ENCODE measurements around the gene ENO1. TPM values are rescaled to one million over a fixed set of nuclear protein-coding genes. Genes with fewer than 3 reads are reported as not detected.
"Not testable (repeated sequence)": the region's sequence is repeated elsewhere in the genome, so short reads cannot be mapped to it uniquely, and the experiment has no call there.

Gene ENO1
- total and polyA plus RNA-seq, 7 experiments from 2014 or later, result 198 to 3,569 (median 434) TPM

DNA sequence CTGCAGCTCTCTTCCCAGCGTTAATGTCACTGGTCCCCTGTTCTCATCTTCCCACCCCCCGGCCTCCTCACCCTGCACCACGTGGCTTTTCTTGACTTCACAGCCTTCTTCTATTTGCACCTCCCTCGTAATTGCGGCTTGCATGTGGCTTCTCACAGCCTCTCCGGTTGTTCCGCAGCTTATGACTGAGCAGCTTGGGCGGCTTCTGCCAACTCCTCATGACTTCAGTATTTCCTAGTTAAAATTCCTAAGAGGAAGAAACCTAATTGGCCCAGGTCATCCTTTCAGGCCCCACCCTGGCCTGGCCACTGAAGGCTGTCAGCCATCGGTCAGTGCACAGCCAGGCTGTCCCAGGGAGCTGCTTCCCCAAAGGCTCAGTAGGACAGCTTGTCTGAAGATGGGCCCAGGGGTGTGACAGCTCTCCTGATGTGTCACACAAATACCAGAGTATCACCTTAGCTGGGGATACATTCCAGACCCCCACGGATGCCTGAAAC lies 52.5 kb downstream of the ENO1 start:
- H3K27ac ChIP-seq (ENCODE audit: low read depth, low read length), result no peak overlapping the region
- no peaks in the 10 kb centered on the region for H3K27me3 ChIP-seq (ENCODE audit: control insufficient read depth in 2 of 2, insufficient read depth in 2 of 2, low read length in 2 of 2)
- no peaks in the 10 kb centered on the region for H3K36me3 ChIP-seq (ENCODE audit: control insufficient read depth in 2 of 3, insufficient read depth in 3 of 3, low read length in 3 of 3)
- H3K9me3 Mint-ChIP-seq, result peaks cover 0 to 1% (median 0%) of the 10 kb centered on the region in 11 donors
- no peaks in the 10 kb centered on the region for H3K4me1 ChIP-seq (ENCODE audit: control insufficient read depth in 2 of 2, insufficient read depth in 2 of 2, low read length in 2 of 2)
- intact Hi-C loops (cut with micrococcal nuclease), result no loop called here
- H3K4me1 Mint-ChIP-seq, result peaks cover 7 to 15% (median 12%) of the 10 kb centered on the region in 7 donors
- ChIA-PET CTCF (no interaction called here), POLR2A (interaction anchor here (0.5 kb wide), 1 partner anchor 9 kb away, joined by 3 read pairs; the partner anchor contains the start of gene RERE)
- ATAC-seq (peak; percentile 22), DNase-seq (no peak)
- no peak overlapping the region for H3K4me3 ChIP-seq (ENCODE audit: low read length)
- H3K4me3 Mint-ChIP-seq, result no peak overlapping the region
- no peaks in the 10 kb centered on the region for H3K9me3 ChIP-seq (ENCODE audit: control insufficient read depth in 2 of 3, low read length in 3 of 3)
- no peaks in the 10 kb centered on the region for H3K36me3 Mint-ChIP-seq
- peaks cover 0 to 21% (median 0%) of the 10 kb centered on the region in 5 donors for H3K27me3 Mint-ChIP-seq
- H3K27ac Mint-ChIP-seq, result no peak overlapping the region

DNA sequence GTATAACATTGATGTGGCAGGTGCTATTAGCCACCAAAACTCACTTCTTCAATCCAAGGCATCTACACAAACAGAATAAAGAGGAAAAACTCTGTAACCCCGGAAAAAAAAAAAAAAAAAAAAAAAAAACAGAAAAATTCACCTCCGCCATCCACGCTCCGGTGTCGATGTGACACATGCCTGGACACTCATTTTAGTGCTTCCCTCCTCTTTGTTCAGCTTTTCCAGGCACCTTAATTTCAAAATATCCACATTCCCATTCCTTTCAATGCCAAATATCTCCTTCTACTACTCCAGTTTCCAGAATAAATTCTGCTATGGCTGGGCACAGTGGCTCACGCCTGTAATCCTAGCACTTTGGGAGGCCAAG lies 55.2 kb downstream of the ENO1 start:
- no peaks in the 10 kb centered on the region for H3K36me3 Mint-ChIP-seq
- no peaks in the 10 kb centered on the region for H3K9me3 Mint-ChIP-seq
- POLR2A ChIA-PET, result no interaction called here
- no peaks in the 10 kb centered on the region for H3K9me3 ChIP-seq (ENCODE audit: control insufficient read depth in 2 of 3, low read length in 3 of 3)
- no peak for ATAC-seq
- H3K36me3 ChIP-seq (ENCODE audit: control insufficient read depth in 2 of 3, insufficient read depth in 3 of 3, low read length in 3 of 3), result no peaks in the 10 kb centered on the region
- H3K27me3 Mint-ChIP-seq, result peaks cover 0 to 31% (median 0%) of the 10 kb centered on the region in 5 donors
- H3K4me3 Mint-ChIP-seq, result no peak overlapping the region
- H3K27ac ChIP-seq (ENCODE audit: low read depth, low read length), result no peak overlapping the region
- DNase-seq, result no peak
- CTCF ChIA-PET, result no interaction called here
- intact Hi-C loops (cut with micrococcal nuclease), result no loop called here
- H3K4me1 ChIP-seq (ENCODE audit: control insufficient read depth in 2 of 2, insufficient read depth in 2 of 2, low read length in 2 of 2), result peaks cover 0 to 4% of the 10 kb centered on the region in 2 donors
- no peaks in the 10 kb centered on the region for H3K27me3 ChIP-seq (ENCODE audit: control insufficient read depth in 2 of 2, insufficient read depth in 2 of 2, low read length in 2 of 2)
- H3K4me3 ChIP-seq (ENCODE audit: low read length), result no peak overlapping the region
- H3K4me1 Mint-ChIP-seq, result peaks cover 3 to 5% (median 4%) of the 10 kb centered on the region in 7 donors
- no peak overlapping the region for H3K27ac Mint-ChIP-seq

DNA sequence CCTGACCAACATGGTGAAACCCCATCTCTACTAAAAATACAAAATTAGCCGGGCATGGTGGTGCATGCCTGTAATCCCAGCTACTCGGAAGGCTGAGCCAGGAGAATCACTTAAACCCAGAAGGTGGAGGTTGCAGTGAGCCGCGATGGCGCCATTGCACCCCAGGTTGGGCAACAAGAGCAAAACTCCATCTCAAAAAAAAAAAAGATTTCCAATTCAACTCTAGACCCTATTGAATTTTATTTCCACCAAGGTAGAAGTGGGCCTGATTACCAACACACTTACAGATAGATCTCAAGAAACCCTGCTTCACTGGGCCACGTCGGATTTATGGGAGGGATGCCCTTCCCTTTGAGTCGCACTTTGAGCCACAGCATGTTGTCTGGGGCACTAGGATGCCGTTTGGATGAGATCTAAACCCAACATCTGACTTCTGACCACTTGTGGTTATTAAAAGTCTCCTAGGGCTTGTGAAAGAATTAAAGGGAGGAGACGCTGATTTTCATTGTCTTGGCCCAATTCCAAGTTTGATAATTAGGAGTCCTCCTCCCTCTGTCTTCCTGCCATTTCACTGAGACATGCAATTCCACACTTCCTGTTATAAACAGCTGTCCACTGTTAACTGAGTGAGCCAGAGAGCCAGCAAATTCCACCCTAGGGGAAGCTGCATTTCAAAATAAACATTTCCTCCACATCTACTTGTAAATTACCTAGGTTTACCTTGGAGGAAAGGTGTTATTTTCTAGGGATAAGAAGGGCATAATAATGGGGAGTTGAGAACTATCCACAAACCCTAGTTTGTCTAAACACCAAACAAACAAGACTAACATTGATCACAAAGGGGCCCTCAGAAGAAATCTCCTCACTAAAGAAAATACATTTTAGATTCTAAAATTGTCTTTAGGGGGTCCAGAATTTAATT lies 55.9 kb downstream of the ENO1 start:
- POLR2A ChIA-PET, result interaction anchor here (0.7 kb wide), 1 partner anchor 164 kb away, joined by 3 read pairs; no protein-coding TSS in a partner anchor
- H3K27me3 ChIP-seq (ENCODE audit: control insufficient read depth in 2 of 2, insufficient read depth in 2 of 2, low read length in 2 of 2), result no peaks in the 10 kb centered on the region
- CTCF ChIA-PET, result interaction anchor here (0.7 kb wide), 1 partner anchor 242 kb away, joined by 3 read pairs; no protein-coding TSS in a partner anchor
- intact Hi-C loops (cut with micrococcal nuclease), result no loop called here
- Mint-ChIP-seq H3K27me3 (peaks cover 0 to 32% (median 0%) of the 10 kb centered on the region in 5 donors), H3K4me3 (no peak overlapping the region), H3K36me3 (no peaks in the 10 kb centered on the region), H3K9me3 (no peaks in the 10 kb centered on the region), H3K4me1 (peaks cover 6 to 8% (median 8%) of the 10 kb centered on the region in 7 donors), H3K27ac (no peak overlapping the region)
- H3K9me3 ChIP-seq (ENCODE audit: control insufficient read depth in 2 of 3, low read length in 3 of 3), result no peaks in the 10 kb centered on the region
- no peaks in the 10 kb centered on the region for H3K36me3 ChIP-seq (ENCODE audit: control insufficient read depth in 2 of 3, insufficient read depth in 3 of 3, low read length in 3 of 3)
- no peak overlapping the region for H3K4me3 ChIP-seq (ENCODE audit: low read length)
- H3K4me1 ChIP-seq (ENCODE audit: control insufficient read depth in 2 of 2, insufficient read depth in 2 of 2, low read length in 2 of 2), result peaks cover 0 to 5% of the 10 kb centered on the region in 2 donors
- ATAC-seq (no peak), DNase-seq (no peak)
- H3K27ac ChIP-seq (ENCODE audit: low read depth, low read length), result no peak overlapping the region

DNA sequence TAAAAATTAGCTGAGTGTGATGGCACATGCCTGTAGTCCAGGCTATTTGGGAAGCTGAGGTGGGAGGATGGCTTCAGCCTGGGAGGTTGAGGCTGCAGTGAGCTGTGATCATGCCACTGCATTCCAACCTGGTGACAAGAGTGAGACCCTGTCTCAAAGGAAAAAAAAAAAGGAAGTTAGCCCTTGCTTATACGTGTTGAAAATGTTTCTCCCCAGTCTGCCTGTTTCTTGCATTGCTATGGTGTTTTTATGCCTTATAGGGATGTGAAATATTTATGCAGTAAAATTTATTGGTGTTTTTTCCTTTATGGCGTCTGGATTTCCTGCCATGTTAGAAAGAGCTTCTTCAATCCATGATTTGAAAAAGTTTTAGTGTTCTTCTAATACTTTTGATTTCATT lies 57.4 kb downstream of the ENO1 start:
- no peak for DNase-seq
- no peak for ATAC-seq
- no peak overlapping the region for H3K27ac Mint-ChIP-seq
- no peak overlapping the region for H3K4me3 Mint-ChIP-seq
- H3K27ac ChIP-seq (ENCODE audit: low read depth, low read length), result no peak overlapping the region
- intact Hi-C loops (cut with micrococcal nuclease), result no loop called here
- H3K4me1 ChIP-seq (ENCODE audit: control insufficient read depth in 2 of 2, insufficient read depth in 2 of 2, low read length in 2 of 2), result peaks cover 2 to 5% of the 10 kb centered on the region in 2 donors
- POLR2A ChIA-PET, result interaction anchor here (0.6 to 0.7 kb wide), 2 partner anchors 101 to 429 kb away, joined by 3 read pairs; no protein-coding TSS in a partner anchor
- peaks cover 0 to 32% (median 0%) of the 10 kb centered on the region in 5 donors for H3K27me3 Mint-ChIP-seq
- CTCF ChIA-PET, result interaction anchor here (0.7 to 0.9 kb wide), 2 partner anchors 28 to 233 kb away, joined by 3 to 6 read pairs; no protein-coding TSS in a partner anchor
- H3K9me3 Mint-ChIP-seq, result peaks cover 0 to 3% (median 0%) of the 10 kb centered on the region in 11 donors
- H3K9me3 ChIP-seq (ENCODE audit: control insufficient read depth in 2 of 3, low read length in 3 of 3), result no peaks in the 10 kb centered on the region
- peaks cover 0 to 4% (median 0%) of the 10 kb centered on the region in 3 experiments for H3K36me3 ChIP-seq (ENCODE audit: control insufficient read depth in 2 of 3, insufficient read depth in 3 of 3, low read length in 3 of 3)
- H3K36me3 Mint-ChIP-seq, result no peaks in the 10 kb centered on the region
- H3K27me3 ChIP-seq (ENCODE audit: control insufficient read depth in 2 of 2, insufficient read depth in 2 of 2, low read length in 2 of 2), result no peaks in the 10 kb centered on the region
- H3K4me1 Mint-ChIP-seq, result peaks cover 10 to 16% (median 15%) of the 10 kb centered on the region in 7 donors
- H3K4me3 ChIP-seq (ENCODE audit: low read length), result no peak overlapping the region

DNA sequence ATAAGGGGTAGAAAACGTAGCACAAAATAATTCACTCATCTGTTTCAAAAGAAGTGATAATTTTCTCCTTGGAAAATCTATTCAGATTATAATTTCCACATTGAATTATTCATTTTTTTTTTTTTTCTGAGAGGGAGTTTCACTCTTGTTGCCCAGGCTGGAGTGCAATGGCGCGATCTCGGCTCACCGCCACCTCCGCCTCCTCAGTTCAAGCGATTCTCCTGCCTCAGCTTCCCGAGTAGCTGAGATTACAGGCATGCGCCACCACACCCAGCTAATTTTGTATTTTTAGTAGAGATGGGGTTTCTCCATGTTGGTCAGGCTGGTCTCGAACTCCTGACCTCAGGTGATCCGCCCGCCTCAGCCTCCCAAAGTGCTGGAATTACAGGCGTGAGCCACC lies 59.7 kb downstream of the ENO1 start:
- H3K36me3 Mint-ChIP-seq; H3K9me3 Mint-ChIP-seq; H3K4me3 ChIP-seq (ENCODE audit: low read length); CTCF ChIA-PET; H3K36me3 ChIP-seq (ENCODE audit: control insufficient read depth in 2 of 3, insufficient read depth in 3 of 3, low read length in 3 of 3); ATAC-seq; H3K27ac ChIP-seq (ENCODE audit: low read depth, low read length); POLR2A ChIA-PET; DNase-seq; H3K27me3 ChIP-seq (ENCODE audit: control insufficient read depth in 2 of 2, insufficient read depth in 2 of 2, low read length in 2 of 2); H3K9me3 ChIP-seq (ENCODE audit: control insufficient read depth in 2 of 3, low read length in 3 of 3): not testable (repeated sequence)
- H3K4me1 ChIP-seq (ENCODE audit: control insufficient read depth in 2 of 2, insufficient read depth in 2 of 2, low read length in 2 of 2), result peaks cover 10 to 15% of the 10 kb centered on the region in 2 donors
- H3K4me3 Mint-ChIP-seq, result peak overlapping the region in 9 of 10 donors; percentile 27 to 96 (median 86)
- H3K4me1 Mint-ChIP-seq, result peaks cover 26 to 39% (median 38%) of the 10 kb centered on the region in 7 donors
- intact Hi-C loops (cut with micrococcal nuclease), result loop anchor here in 1 of 2 donors (5.0 to 10.0 kb wide), 2 partner anchors 116 to 1044 kb away; partner anchors contain the start of gene VAMP3
- peaks cover 0 to 30% (median 0%) of the 10 kb centered on the region in 5 donors for H3K27me3 Mint-ChIP-seq
- H3K27ac Mint-ChIP-seq, result peak overlapping the region in 4 of 9 donors; percentile 51 to 93 (median 89)

DNA sequence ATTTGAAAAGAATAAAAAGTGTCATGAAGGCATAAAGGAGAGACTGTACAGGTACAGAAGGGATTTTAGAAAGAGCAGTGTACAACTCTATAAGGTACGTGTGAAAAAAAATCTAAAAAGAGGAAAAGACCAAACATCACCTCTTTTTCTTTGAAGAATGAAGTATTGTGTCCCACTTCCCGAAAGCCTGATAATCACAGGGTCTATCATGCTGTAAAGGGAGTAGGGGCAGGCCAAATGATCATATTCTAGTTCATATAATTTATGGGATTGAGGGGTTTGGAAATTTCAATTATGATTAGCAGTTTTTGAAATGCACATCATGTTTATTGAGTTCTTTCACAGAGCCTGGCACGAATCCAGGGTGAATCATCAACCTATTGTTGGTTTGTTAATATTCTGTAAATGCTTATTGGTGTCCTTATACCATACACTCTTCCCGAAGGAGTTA lies 60.1 kb downstream of the ENO1 start:
- ATAC-seq, result no peak
- Histone ChIP-seq H3K4me1 (ENCODE audit: control insufficient read depth in 2 of 2, insufficient read depth in 2 of 2, low read length in 2 of 2) (peaks cover 10 to 15% of the 10 kb centered on the region in 2 donors), H3K9me3 (ENCODE audit: control insufficient read depth in 2 of 3, low read length in 3 of 3) (no peaks in the 10 kb centered on the region), H3K4me3 (ENCODE audit: low read length) (peak overlapping the region; percentile 49), H3K27me3 (ENCODE audit: control insufficient read depth in 2 of 2, insufficient read depth in 2 of 2, low read length in 2 of 2) (no peaks in the 10 kb centered on the region), H3K27ac (ENCODE audit: low read depth, low read length) (peak overlapping the region; percentile 96), H3K36me3 (ENCODE audit: control insufficient read depth in 2 of 3, insufficient read depth in 3 of 3, low read length in 3 of 3) (peaks cover 0 to 4% (median 0%) of the 10 kb centered on the region in 3 experiments)
- H3K36me3 Mint-ChIP-seq, result no peaks in the 10 kb centered on the region
- peaks cover 0 to 3% (median 0%) of the 10 kb centered on the region in 11 donors for H3K9me3 Mint-ChIP-seq
- ChIA-PET CTCF (no interaction called here), POLR2A (no interaction called here)
- H3K4me1 Mint-ChIP-seq, result peaks cover 26 to 40% (median 39%) of the 10 kb centered on the region in 7 donors
- H3K27me3 Mint-ChIP-seq, result peaks cover 0 to 27% (median 0%) of the 10 kb centered on the region in 5 donors
- peak overlapping the region; percentile 84 to 96 (median 92) for H3K4me3 Mint-ChIP-seq
- intact Hi-C loops (cut with micrococcal nuclease), result loop anchor here in 1 of 2 donors (5.0 to 10.0 kb wide), 2 partner anchors 116 to 1044 kb away; partner anchors contain the start of gene VAMP3
- peak in 1 of 9 donors; percentile 4 for DNase-seq
- H3K27ac Mint-ChIP-seq, result peak overlapping the region; percentile 51 to 95 (median 91)

Measured in naive thymus-derived CD4-positive, alpha-beta T cell (primary cell).